GM13976 (cell line): ENCODE measurements around the gene ANO9.

Source experiments
- DNase-seq: peaks from one replicate; pipeline ENCODE4 v3.0.0; 2012; ENCODE audit warnings: low spot score
- in situ Hi-C: fragments of 300-500 bp; cut with MboI; formaldehyde crosslinking; loops from one replicate; pipeline ENCODE4 v1.12.0; 2022; ENCODE audit warnings: low sequenced_read_pairs, mixed read lengths, inconsistent platforms; ENCODE audit not compliant: unreplicated experiment
- TF ChIP-seq, protein P1 (sequence below): IDR thresholded peaks from 2 replicates; pipeline ENCODE4 v1.5.1; 2012; ENCODE audit warnings: borderline replicate concordance, mild to moderate bottlenecking; ENCODE audit not compliant: insufficient read depth; ENCODE audit errors: extremely low read depth, missing control alignments, control extremely low read depth

Gene ANO9

DNA sequence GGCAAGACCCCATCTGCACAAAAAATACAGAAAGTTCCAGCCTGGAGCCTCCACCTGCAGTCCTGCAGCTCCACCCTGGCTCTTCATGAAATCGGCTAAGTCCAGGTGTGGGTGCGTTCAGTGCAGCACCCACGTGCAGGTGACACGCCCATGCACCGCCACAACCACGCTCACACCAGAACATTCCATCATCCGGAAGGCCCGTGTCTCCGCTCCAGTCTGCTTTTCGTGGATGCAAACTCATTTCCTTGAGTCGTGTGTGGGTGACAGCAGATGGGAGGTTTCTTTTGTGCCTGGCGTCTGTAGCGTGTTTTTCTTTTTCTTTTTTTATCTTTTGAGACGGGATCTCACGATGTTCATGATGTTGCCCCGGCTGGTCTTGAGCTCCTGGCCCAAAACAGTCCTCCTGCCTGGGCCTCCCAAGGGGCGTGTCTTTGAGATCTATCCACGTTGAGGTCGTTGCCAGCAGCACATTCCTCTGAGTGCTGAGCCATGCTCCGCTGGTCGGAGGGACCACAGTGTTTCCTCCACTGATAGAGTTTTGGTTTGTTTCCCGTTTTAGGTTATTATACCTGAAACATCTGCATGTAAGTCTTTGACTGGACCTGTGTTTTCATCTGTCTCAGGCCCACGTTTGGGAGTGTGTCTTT is 15.4 kb upstream of the ANO9 start:
- in situ Hi-C loops, result no loop called here
- DNase-seq, result no peak
- TF ChIP-seq, protein P1, sequence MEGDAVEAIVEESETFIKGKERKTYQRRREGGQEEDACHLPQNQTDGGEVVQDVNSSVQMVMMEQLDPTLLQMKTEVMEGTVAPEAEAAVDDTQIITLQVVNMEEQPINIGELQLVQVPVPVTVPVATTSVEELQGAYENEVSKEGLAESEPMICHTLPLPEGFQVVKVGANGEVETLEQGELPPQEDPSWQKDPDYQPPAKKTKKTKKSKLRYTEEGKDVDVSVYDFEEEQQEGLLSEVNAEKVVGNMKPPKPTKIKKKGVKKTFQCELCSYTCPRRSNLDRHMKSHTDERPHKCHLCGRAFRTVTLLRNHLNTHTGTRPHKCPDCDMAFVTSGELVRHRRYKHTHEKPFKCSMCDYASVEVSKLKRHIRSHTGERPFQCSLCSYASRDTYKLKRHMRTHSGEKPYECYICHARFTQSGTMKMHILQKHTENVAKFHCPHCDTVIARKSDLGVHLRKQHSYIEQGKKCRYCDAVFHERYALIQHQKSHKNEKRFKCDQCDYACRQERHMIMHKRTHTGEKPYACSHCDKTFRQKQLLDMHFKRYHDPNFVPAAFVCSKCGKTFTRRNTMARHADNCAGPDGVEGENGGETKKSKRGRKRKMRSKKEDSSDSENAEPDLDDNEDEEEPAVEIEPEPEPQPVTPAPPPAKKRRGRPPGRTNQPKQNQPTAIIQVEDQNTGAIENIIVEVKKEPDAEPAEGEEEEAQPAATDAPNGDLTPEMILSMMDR, result no peak

DNA sequence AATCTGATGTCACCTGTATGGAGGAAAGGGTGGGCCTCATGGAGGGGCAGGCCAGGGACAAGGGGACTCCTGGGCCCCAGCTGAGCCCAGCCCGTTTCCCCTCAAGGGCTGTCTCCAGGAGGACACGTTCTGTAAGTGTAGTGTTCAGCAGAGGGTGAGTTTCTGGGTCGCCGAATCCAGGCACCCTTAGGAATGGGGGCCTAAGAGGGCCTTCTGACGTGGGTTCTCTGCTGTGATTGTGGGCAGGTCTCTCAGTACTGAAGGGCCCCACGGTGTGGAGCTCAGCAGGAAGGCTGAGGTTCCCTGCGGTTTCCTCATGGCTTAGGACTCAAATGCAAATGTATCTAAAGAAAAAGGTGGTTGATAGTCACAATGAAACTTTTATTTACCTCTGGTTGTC is 14.7 kb upstream of the ANO9 start:
- peak; percentile 73 for DNase-seq
- TF ChIP-seq, protein P1, result no peak
- in situ Hi-C loops, result no loop called here

DNA sequence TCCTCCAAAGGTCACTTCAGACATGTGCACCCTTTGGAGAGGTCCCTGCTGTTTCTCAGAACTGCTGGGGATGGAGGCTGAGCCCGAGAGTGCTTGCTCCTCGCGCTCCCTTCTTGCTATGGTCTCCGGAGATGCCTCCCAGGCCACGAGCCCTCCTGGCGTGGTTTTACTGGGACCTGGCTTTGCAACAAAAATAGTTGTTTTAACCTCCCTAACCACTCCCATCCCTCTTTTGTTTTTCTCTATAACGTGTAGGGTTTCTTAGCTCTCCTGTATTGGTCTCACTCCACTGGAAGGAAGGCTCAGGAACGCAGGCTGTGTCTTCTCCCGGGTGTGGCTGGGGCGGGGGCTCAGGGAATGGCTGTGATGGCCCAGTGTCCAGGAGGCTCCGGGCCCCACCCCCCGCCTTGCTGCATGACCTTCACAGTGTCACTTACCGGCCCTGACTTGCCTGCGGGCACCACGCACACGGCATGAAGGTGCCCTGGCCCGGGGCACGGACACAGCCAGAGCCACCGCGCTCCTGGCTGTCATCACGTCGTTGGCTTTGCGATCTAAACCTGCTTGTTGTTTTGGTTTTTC is 13.8 kb upstream of the ANO9 start:
- in situ Hi-C loops, result no loop called here
- no peak for DNase-seq
- TF ChIP-seq, protein P1, result no peak

DNA sequence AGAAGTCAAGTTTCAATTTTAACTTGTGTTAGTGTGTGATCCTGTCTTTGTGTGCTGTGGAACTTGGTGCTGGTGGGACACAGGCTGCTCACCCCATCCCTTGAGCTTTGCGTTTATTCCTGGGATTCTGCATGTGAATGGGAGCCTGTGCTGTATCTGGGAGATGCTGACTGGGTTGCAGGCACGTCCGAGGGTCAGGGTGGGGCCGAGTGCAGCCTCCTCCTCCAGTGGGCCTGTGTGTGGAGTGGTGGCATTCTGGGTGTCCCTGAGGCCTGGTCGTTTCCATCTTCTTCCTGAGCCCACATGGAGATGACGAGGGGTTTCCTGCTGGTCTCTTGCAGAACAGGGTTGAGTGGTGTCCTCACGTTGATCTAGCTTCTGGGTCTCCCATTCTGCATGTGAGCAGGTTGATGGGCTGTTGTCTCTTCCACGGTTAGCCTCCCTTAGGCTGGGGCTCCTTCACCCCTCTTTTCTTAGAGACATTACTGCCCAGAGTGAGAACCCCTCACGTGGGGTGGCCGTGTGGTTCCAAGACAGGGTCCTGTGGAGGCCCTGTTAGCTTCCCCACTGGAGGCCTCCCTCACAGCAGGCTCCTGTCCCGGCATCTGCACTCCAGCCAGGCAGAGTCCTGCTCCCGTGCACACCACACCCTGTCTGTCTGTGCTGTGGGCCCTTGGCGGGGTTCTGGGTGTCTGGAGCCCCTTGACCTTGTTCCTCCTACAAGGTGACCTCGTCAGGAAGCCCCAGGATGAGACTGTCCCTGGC is 13.2 kb upstream of the ANO9 start:
- TF ChIP-seq, protein P1, result no peak
- in situ Hi-C loops, result no loop called here
- no peak for DNase-seq

DNA sequence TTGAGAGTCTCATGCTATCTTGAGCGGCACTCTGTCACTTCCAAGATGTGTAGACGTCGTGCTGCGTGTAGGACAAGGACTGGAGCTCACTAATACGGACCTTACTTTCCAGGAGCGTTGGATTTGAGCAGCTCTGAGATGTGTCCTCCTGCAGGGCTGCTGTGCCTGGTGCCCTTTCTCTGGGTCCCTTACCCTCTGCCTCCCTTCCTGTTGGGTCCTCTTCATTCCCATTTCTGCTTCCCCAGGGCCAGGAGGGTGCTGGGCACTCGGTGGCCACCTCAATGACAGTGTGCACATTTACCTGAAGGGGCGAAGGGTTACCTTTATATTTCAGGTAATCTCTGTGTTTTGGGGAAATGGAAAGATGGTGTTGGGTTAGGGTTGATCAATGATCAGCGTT is 12.2 kb upstream of the ANO9 start:
- in situ Hi-C loops, result no loop called here
- TF ChIP-seq, protein P1, result no peak

DNA sequence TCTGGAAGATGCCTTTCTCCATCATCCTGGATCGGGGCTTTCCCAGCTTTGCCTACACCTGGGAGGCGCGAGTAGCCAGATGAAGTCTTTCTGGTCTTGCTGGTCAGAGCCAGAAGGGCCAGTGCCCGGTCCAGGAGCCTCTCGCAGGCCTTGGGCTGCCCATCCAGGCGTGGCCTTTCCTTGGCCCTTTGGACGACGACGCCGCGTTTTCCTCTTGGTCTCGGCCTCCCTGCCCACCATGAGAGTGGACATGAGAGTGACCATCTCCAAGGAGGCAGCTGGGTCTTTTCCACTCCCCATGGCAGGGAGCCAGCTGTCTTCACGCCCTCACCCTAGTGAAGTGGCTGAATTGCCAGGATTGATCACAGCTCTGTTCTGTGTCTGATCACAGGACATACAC is 11.8 kb upstream of the ANO9 start:
- no peak for DNase-seq
- TF ChIP-seq, protein P1, result no peak
- in situ Hi-C loops, result no loop called here

More for the DNA sequence above, 12.2 kb upstream of the ANO9 start:
- DNase-seq, result no peak
